OCI-LY7 (cell line): ENCODE measurements around the gene FGD5. TPM values are rescaled to one million over a fixed set of nuclear protein-coding genes. Genes with fewer than 3 reads are reported as not detected.
A peak's percentile ranks its signal among the peaks of the same experiment; 100 is the strongest.

Experiments used
- BruUV-seq: library from RNA; stranded (reverse); fragments of 400-500 nt; replicated peaks from 2 replicates; lab custom pipeline; 2021; lab: Mats Ljungman, UMichigan
- CTCF ChIA-PET: fragments of 300-600 bp; sonication (Branson Sonifier 250); formaldehyde crosslinking; loops from one replicate; lab custom pipeline; 2022; ENCODE audit warnings: antibody characterized with exemption; ENCODE audit not compliant: unreplicated experiment; lab: Charles Lee
- POLR2A ChIA-PET: fragments of 300-600 bp; sonication (Branson Sonifier 250); formaldehyde crosslinking; loops from one replicate; lab custom pipeline; 2022; ENCODE audit warnings: antibody characterized with exemption; lab: Charles Lee
- DNase-seq: peaks from one replicate; pipeline ENCODE4 v3.0.0-alpha.2; 2015; ENCODE audit warnings: low spot score
- H2AFZ ChIP-seq: fragments of 200-600 bp; sonication (generic), shearing (Covaris generic); 2 replicates; pipeline ENCODE4 v1.6.1; 2014; ENCODE audit warnings: mild to moderate bottlenecking, antibody characterized with exemption, low read length, moderate library complexity
- H3K27ac ChIP-seq: fragments of 200-600 bp; sonication (generic); 2 replicates; pipeline ENCODE4 v1.5.1; 2014; ENCODE audit warnings: mixed run types, low read depth, mild to moderate bottlenecking, moderate library complexity, low read length, inconsistent platforms; ENCODE audit not compliant: poor library complexity, severe bottlenecking
- H3K36me3 ChIP-seq: fragments of 200-600 bp; sonication (generic); 2 replicates; pipeline ENCODE4 v1.6.1; 2014; ENCODE audit warnings: mild to moderate bottlenecking, antibody characterized with exemption, low read length, moderate library complexity, mixed read lengths; ENCODE audit not compliant: insufficient read depth
- H3K4me1 ChIP-seq: fragments of 200-600 bp; sonication (generic); 2 replicates; pipeline ENCODE4 v1.5.1; 2014; ENCODE audit warnings: mild to moderate bottlenecking, low read length; ENCODE audit not compliant: insufficient read depth, poor library complexity, severe bottlenecking
- H3K4me2 ChIP-seq: fragments of 200-600 bp; sonication (generic); 2 replicates; pipeline ENCODE4 v1.6.1; 2014; ENCODE audit warnings: mild to moderate bottlenecking, low read length
- H3K4me3 ChIP-seq: fragments of 200-600 bp; sonication (generic); 2 replicates; pipeline ENCODE4 v1.5.1; 2014; ENCODE audit warnings: mild to moderate bottlenecking, low read depth, low read length; ENCODE audit not compliant: poor library complexity, severe bottlenecking
- H3K79me2 ChIP-seq: fragments of 200-600 bp; sonication (generic); 2 replicates; pipeline ENCODE4 v1.6.1; 2016; ENCODE audit warnings: low read depth, mild to moderate bottlenecking, low read length, moderate library complexity, mixed read lengths; ENCODE audit not compliant: insufficient read depth
- H3K9me2 ChIP-seq: fragments of 200-600 bp; sonication (generic); 2 replicates; pipeline ENCODE4 v1.6.1; 2016; ENCODE audit warnings: mild to moderate bottlenecking, low read length, mixed read lengths; ENCODE audit not compliant: insufficient read depth
- H3K9me3 ChIP-seq: fragments of 200-600 bp; sonication (generic); 2 replicates; pipeline ENCODE4 v1.6.1; 2014; ENCODE audit warnings: mild to moderate bottlenecking, mixed run types, low read length, mixed read lengths
- H4K20me1 ChIP-seq: fragments of 200-600 bp; sonication (generic); 2 replicates; pipeline ENCODE4 v1.6.1; 2014; ENCODE audit warnings: mild to moderate bottlenecking, antibody characterized with exemption, low read length, moderate library complexity, mixed read lengths; ENCODE audit not compliant: insufficient read depth
- EZH2phosphoT487 ChIP-seq: fragments of 200-600 bp; sonication (generic); IDR thresholded peaks from 2 replicates; pipeline ENCODE4 v1.6.1; 2018; ENCODE audit warnings: low read depth, borderline replicate concordance, mild to moderate bottlenecking, mixed run types, antibody characterized with exemption, low read length, moderate library complexity, mixed read lengths
- intact Hi-C: fragments of 100-400 bp; cut with micrococcal nuclease; formaldehyde crosslinking; loops from one replicate; pipeline ENCODE4 v1.10.0; 2022; ENCODE audit not compliant: unreplicated experiment
- total RNA-seq, 2 experiments: library from RNA; depleted of rRNA in 1 of 2; stranded (reverse); fragments of >200 nt in 1 of 2; shearing (Covaris generic) in 1 of 2; gene quantifications; 2 replicates each; pipeline ENCODE4 v1.2.3, GENCODE V29; 2014 to 2022
- TF ChIP-seq, protein P1 (sequence below): fragments of 200-600 bp; sonication (generic); conservative IDR thresholded peaks from 2 replicates; pipeline ENCODE4 v1.5.1; 2014; ENCODE audit warnings: mild to moderate bottlenecking, antibody characterized with exemption, low read length, moderate library complexity, mixed read lengths

FGD5 gene
- total RNA-seq, 2 experiments from 2014 or later, result 0.09 to 0.21 TPM

DNA sequence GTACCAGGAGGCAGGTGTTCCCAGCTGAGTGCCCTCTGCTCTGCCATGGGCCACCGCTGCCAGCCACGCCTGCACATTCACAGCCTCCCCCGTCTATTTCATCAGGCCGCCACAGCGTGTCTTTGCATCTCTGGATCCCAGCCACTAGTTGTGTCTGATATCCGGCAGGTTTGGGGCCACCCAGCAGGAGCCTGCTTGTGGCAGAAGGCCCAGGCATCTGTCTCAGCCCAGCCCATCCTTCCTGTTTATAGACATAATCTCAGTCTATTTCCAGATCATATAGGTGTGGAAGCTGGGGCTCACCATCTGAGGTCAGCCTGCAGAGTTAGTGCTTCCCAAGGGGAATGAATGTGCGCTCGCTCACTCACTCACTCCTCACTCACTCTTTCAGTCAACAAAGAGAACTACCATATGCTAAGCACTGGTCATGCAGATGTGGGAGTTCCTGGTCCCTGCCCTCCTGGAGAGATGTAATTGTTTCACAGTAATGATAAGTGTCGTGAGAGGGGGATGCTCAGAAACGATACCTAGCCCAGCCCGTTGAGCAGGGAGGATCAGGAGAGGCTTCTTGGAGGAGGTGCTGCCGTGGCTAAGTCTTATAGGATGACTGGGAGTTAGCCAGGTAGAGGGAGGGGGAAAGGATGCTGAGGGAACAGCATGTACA, 60.6 kb downstream of the FGD5 start:
- Histone ChIP-seq H3K9me2 (no peaks in the 10 kb centered on the region), H3K9me3 (no peaks in the 10 kb centered on the region), H2AFZ (no peak overlapping the region), H3K4me2 (no peak overlapping the region), H3K36me3 (no peaks in the 10 kb centered on the region), H3K27ac (no peak overlapping the region), H3K4me1 (peaks cover 10% of the 10 kb centered on the region), H3K79me2 (no peaks in the 10 kb centered on the region), H4K20me1 (no peaks in the 10 kb centered on the region), H3K4me3 (no peak overlapping the region)
- intact Hi-C loops, result no loop called here
- POLR2A ChIA-PET, result interaction anchor here (0.8 kb wide), 1 partner anchor 14 kb away, joined by 5 read pairs; no protein-coding TSS in a partner anchor
- no peak for TF ChIP-seq EZH2phosphoT487
- TF ChIP-seq, protein P1, sequence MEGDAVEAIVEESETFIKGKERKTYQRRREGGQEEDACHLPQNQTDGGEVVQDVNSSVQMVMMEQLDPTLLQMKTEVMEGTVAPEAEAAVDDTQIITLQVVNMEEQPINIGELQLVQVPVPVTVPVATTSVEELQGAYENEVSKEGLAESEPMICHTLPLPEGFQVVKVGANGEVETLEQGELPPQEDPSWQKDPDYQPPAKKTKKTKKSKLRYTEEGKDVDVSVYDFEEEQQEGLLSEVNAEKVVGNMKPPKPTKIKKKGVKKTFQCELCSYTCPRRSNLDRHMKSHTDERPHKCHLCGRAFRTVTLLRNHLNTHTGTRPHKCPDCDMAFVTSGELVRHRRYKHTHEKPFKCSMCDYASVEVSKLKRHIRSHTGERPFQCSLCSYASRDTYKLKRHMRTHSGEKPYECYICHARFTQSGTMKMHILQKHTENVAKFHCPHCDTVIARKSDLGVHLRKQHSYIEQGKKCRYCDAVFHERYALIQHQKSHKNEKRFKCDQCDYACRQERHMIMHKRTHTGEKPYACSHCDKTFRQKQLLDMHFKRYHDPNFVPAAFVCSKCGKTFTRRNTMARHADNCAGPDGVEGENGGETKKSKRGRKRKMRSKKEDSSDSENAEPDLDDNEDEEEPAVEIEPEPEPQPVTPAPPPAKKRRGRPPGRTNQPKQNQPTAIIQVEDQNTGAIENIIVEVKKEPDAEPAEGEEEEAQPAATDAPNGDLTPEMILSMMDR, result no peak
- DNase-seq, result no peak
- CTCF ChIA-PET, result no interaction called here
- BruUV-seq, result no TSS peak

DNA sequence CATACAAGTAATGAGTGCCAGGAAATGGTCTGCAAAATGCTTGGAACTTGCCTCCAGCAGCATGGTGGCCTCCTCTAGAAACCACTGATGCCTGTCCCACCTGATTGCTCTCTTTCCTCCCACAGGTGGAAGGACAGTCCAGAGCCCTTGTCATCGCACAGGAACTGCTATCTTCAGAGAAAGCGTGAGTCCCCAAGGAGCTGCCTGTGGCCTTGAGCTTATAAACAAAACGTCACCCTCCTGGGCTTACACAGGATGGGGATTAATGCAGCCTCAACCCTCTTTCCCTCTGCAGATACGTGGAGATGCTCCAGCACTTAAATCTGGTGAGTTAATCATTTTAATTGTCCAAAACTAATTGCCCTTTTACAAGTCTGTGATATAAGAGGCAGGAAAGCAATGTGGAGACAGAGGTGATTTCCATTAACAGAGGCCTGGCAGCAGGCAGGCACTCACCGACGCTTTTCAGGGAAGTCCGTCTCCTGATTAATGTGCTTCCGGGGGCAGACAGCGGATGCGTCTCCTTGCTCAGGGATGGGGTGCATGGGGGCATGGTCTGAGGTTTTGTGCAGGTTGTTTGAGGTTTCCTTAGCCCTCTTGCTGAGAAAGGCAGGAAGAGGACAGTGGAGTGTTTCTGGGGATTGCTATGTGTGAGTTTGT, 61.8 kb downstream of the FGD5 start:
- Histone ChIP-seq H4K20me1 (no peaks in the 10 kb centered on the region), H3K4me3 (no peak overlapping the region), H2AFZ (peak overlapping the region; percentile 35), H3K4me1 (peaks cover 10% of the 10 kb centered on the region), H3K9me2 (no peaks in the 10 kb centered on the region), H3K79me2 (no peaks in the 10 kb centered on the region), H3K4me2 (no peak overlapping the region), H3K36me3 (no peaks in the 10 kb centered on the region), H3K9me3 (no peaks in the 10 kb centered on the region), H3K27ac (no peak overlapping the region)
- peak; percentile 48 for DNase-seq
- no TSS peak for BruUV-seq
- TF ChIP-seq, protein P1, result no peak
- no peak for TF ChIP-seq EZH2phosphoT487
- POLR2A ChIA-PET, result interaction anchor here (0.7 kb wide), 1 partner anchor 16 kb away, joined by 3 read pairs; no protein-coding TSS in a partner anchor
- intact Hi-C loops, result no loop called here
- CTCF ChIA-PET, result no interaction called here

DNA sequence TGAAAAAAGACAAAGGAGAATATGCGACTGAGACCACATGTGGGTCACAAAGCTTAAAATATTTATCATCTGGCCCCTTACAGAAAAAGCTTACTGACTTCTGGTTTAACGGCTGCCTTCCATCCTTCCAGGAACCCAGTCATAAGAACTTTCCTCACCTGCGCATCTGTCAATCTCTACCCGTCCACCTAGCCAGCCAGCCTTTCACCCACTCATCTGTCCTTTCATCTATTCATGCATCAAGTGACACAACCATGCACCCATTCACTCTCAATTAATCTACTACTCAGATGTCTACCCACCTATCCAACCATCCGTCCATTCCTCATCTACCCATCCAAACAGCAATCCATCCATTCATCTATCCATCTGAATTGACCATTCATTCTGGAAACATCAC, 64.5 kb downstream of the FGD5 start:
- Histone ChIP-seq H3K79me2 (no peaks in the 10 kb centered on the region), H3K27ac (no peak overlapping the region), H3K4me3 (no peak overlapping the region), H3K4me1 (peaks cover 10% of the 10 kb centered on the region), H3K36me3 (no peaks in the 10 kb centered on the region), H3K4me2 (no peak overlapping the region), H2AFZ (no peak overlapping the region), H3K9me3 (no peaks in the 10 kb centered on the region), H4K20me1 (no peaks in the 10 kb centered on the region), H3K9me2 (no peaks in the 10 kb centered on the region)
- no TSS peak for BruUV-seq
- CTCF ChIA-PET, result no interaction called here
- DNase-seq, result no peak
- POLR2A ChIA-PET, result interaction anchor here (0.7 kb wide), 1 partner anchor 1031 kb away, joined by 3 read pairs; no protein-coding TSS in a partner anchor
- TF ChIP-seq, protein P1, result no peak
- no peak for TF ChIP-seq EZH2phosphoT487
- intact Hi-C loops, result no loop called here
